Activated CD4-positive, alpha-beta T cell treated with anti-CD3 and anti-CD28 coated beads, Interleukin-10, Interleukin-2, amounts not matched to agents 100 ng/mL and 50 ng/mL, durations not matched to agents 16 hours and 8 hours (primary cell): ENCODE measurements around the gene SLC25A47.
"Not testable (repeated sequence)": the region's sequence is repeated elsewhere in the genome, so short reads cannot be mapped to it uniquely, and the experiment has no call there.

ENCODE experiments used
- DNase-seq: peaks from one replicate; pipeline ENCODE4 v3.0.0-alpha.2; 2020

Gene SLC25A47

DNA sequence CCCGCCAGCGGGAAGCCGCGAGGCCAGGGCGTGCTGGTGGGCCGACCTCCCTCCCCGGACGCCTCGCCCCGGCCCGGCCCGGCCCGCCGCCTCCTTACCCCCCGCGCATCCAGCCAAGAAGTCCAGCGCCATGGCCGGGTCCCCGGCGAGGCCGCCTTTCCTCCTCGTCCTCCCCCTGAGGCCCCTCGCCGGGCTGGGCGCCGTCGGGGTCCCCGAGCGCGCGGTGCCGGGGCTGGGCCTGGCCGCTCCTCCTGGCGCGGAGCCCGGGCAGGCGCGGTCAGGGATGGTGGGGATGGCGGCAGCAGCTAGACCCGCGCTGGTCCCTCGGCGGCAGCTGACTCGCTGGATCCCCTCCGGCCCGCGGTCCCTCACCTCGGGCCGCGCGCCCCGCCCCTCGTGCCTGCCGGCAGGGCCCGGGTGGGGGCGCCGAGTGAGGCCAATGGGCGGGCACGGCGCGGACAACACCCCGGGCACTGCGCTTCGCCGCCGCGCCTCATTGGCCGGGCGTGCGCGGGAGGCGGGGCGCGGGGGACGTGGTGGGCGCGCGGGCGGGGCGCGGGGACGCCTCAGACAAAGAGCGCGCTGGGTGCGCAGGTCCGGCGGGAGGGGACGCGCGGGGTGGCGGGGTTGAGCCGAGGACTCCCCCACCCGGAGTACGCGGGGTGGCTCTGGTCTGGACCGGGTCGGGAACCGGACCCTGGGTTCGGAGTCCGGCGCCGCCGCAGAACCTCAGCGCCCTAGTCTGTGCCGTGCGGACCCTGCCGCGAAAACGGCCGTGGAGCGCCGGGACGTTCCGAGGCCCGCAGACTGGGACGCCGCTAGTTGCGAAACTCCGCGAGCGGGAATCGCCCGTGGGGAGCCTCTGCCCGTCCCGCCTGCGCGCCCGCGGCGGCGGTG is 16.8 kb upstream of the SLC25A47 start, which contains the start of gene SLC25A29:
SLC25A29 (minus strand) TSS at position 344 of the 897 bp plus-strand sequence; CDS start at position 132, 212 bp downstream.
- peak; percentile 79 for DNase-seq

DNA sequence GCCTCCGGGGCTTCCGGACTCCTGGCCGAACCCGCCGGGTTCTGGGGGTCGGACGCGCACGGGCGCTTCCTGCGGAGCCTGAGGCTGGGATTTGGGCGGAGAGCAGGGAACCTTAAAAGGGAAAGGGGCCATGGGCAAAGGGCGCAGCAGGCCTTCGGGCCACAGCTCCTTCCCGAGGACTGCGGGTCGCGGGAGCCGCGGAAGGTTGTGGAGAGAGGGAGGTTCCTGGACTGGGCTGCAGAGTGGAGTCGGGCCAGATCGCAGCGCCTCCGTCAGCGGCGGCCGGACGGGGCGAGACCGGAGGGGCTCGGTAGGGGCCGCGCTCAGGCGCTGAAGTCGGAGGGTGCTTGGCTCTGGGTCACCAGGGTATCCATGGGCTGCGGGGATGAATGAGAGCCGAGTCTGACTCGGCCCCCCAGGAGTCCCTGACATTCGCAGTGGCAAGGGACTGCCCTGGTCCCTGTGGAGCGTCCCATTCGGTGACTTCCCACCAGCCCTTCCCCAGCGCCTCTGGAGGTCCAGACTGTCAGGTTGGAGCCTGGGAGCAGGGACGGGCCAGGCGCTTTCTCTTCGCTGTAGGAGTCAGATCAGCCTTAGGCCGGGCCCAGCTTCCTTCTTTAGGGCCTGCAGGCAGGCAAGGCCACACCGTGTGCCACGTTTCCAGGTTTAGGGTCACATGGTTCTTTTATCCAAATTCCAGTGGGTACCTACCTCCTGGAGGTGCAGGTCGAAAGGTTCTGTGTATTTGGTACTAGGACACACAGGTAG is 16.0 kb upstream of the SLC25A47 start:
- no peak for DNase-seq

DNA sequence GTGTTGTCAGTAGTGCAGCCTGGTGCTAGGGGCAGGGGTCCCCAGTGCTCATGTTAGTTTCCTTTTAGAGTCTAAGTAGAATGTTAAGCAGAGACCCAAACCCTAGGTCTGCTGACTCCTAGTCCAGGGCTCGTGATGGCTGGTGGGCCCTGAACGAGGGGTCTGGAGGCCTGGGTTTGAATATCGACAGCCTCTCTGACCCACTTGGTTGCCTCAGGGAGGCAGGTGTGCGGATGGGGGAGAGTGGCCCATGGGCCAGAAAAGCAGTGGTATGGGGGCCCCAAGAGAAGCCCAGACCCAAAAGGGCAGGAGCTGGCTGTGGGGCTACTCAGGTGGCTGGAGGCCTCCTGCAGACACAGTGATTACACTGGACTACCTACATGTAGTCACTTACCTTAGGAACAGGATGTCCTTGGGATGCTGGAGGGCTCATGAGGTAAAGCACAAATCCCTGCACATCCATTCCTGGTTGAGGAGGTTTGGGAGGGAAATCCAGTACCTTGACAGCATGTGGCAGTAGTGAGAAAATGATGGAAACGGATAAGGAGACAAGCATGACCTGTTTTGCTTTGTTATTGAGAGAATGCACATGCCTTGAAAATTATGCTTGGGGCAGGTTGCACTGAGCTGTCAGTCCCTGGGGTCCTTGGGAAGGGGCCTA is 15.2 kb upstream of the SLC25A47 start:
- no peak for DNase-seq

DNA sequence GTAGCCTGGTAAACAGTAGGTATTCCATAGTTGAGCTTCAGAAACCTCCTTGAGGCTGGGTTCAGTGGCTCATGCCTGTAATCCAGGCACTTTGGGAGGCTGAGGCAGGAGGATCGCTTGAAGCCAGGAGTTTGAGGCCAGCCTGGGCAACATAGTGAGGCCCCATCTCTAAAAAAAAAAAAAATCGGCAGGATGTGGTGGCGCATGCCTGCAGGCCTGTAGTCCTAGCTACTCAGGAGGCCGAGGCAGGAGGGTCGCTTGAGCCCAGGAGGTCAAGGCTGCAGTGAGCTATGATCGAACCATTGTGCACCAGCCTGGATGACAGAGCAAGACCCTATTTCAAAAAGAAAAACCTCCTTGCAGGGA is 14.7 kb upstream of the SLC25A47 start:
- not testable (repeated sequence) for DNase-seq

DNA sequence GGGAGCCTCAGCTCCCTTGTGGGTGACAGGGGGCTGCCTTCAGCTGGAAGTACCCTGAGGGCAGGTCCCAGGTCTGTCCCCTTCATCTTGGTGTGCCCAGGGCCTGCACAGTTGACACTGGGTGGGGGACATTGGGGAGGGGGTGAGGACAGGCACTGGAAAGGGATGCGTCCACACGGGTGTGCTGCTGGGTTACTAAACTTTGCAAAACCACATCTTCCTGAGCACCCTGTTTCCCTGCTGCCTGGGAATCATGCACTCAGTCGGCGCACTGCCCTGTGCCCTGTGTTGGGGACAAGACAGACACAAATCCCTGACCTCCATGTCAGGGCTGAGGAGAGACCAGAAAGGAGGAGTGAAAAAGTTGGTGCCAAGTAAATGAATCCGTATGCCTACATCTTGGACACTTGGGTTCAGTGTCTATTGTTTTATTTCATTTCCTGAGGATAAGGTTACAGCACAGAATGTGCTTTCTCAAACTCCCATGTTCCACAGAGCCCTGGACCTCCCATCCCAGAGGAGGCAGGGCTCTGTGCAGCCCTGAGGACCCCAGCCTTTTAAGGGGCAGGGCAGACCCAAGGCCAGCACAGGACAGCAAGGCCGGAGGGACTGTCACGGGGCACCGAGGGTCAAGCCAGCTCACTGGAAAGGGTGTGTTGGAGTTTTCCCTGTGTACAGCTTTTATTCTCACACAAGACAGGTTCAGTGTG is 14.0 kb upstream of the SLC25A47 start:
- DNase-seq = no peak

DNA sequence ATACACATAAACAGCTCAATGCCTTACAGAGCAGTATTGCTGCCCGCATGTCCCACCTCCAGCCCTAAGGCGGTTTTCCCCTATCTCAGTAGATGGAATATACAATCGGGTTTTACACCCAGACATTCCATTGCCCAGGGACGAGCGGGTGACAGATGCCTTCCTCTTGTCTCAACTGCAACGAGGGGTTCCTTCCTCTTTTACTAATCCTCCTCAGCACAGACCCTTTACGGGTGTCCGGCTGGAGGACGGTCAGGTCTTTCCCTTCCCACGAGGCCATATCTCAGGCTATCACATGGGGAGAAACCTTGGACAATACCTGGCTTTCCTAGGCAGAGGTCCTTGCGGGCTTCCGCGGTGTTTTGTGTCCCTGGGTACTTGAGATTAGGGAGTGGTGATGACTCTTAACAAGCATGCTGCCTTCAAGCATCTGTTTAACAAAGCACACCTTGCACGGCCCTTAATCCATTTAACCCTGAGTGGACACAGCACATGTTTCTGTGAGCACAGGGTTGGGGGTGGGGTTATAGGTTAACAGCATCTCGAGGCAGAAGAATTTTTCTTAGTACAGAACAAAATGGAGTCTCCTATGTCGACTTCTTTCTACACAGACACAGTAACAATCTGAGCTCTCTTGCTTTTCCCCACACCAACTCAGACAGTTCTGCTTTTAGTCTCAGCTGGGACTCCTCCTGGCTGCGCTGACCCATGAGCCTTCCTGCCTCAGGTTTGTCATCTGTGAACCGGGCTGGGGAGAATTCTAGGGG is 10.8 kb upstream of the SLC25A47 start:
- not testable (repeated sequence) for DNase-seq

DNA sequence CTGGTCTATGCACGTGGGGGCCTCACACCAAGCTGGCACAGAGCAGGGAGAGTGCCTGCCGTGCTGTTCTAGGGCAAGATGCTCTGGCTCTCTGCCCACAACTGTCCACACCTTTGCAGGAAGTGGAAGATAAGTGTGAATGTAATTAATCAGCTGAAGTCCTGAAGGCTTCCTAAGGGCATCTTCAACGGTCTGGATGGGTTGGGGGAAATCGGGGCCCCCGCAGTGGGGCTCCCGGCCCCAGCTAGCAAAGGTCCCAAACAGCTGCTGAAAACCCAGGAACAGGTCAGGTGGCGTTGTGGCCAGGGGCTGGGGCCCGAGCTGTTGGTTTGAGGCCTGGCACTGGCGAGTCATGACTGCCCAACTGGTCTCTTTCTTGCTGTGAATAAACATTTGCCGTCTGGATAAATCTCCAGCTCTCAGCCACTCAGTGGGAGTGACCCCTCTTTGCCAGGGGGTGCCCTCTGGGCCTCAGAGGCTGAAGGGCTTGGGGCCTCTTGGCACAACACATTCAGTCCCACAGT is 10.2 kb upstream of the SLC25A47 start:
- DNase-seq = no peak

DNA sequence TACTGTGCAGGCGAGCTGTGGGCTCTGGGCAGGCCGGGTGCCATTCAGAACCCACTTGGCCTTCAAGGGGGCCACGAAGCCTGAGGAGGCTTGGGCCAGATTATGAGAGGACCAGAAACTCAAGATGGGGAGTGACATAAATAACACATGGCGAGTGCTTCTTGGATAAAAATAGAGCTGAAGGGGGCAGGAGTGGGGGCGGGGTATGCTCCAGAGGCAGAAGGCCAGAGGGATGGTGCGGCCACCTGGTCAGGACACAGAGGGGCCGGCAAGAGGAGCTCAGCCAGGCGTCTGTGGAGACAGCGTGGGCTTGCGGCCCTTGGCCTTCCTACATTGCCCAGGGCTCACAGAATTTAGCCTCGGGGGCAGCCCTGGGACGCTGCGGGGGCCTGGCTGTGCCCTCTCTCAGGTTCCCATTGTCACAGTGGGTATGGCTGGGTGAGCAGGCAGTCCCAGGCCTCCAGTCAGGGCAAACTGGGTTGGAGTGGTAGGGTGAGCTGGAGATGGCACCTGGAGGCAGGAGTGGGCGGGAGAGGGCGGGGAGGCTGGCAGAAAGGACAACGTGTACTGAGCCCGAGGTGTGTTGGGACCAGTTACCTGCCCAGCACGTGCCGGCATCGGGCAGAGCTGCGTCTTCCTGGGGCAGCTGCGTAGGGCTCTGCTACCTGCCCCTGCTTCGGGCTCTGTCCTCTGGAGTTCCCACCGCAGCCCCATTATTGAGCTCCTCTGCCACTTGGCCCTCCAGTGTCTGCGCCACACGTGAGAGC is 9.5 kb upstream of the SLC25A47 start:
- no peak for DNase-seq

DNA sequence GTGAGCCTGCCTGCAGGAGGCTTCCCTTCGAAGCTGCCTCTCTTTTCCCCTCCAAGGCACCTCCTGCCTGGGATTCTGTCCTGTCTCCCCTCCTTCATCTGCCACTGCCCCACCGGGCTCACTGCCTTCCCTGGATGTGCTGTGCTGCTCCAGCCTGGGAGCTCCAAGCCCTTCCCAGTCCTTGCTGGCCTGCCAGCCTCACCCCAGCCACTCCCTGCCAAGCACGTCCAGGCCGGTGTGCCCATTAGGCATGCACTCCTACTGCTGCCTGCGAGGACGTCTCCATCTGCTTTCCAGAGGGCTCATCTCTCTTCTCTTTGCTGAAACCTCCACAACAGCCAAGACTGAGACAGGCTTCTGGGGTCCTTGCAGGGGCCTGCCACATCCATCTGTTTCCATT is 8.4 kb upstream of the SLC25A47 start:
- DNase-seq = no peak

DNA sequence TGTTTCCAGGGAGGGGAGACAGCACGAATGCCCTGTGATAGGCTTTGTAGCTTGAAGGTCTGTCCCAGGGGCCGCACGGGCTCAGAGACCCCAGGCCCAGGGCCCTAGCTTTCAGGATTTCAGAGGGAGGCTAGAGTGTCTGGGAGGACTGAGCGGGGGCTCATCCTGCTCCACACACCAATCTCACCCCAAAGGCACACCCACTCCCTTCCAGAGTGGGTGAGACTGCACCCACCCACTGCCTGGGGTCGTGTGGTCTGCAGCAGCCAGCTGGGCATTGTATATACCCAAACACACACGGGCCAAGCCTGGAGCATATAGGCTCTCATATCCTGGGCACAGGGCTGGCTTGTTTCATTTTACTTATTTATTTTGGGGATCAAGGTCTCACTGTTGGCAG is 5.8 kb upstream of the SLC25A47 start:
- no peak for DNase-seq

DNA sequence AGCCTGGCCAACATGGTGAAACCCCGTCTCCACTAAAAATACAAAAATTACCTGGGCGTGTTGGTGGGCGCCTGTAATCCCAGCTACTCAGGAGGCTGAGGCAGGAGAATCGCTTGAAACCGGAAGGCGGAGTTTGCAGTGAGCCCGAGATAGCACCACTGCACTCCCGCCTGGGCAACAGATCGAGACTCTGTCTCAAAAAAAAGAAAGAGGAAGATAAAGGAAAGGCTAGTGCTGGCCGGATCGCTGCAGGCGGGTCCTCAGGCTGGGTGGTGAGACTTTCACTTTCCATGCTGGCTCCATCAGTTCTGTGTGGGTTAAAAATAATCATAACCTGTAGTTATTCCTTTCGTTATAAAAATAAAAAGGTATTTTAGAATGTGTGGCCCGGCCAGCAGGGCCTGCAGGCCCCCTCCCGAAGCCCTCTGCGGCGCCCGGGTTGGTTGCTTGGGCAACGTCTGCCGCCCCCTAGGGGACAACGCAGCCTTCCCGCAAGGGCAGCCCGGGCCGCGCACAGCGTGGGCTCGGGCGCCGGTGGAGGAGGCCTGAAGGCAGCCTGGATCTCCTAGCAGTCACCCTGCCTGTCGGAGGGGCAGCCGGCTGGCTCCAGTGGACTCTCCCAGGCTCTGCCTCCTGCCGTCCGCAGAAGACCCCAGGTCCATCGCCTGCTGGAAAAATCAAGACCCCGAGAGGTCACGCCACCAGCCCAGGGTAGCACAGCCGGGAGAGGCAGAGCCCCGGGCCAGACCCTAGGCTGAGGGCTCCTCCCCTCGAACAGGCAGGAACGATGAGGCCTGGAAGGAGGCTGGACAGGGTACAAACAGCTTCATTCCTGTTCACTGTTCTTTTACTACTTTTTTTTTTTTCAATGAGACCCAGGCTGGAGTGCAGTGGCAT is 5.0 kb upstream of the SLC25A47 start:
- peak; percentile 77 for DNase-seq

DNA sequence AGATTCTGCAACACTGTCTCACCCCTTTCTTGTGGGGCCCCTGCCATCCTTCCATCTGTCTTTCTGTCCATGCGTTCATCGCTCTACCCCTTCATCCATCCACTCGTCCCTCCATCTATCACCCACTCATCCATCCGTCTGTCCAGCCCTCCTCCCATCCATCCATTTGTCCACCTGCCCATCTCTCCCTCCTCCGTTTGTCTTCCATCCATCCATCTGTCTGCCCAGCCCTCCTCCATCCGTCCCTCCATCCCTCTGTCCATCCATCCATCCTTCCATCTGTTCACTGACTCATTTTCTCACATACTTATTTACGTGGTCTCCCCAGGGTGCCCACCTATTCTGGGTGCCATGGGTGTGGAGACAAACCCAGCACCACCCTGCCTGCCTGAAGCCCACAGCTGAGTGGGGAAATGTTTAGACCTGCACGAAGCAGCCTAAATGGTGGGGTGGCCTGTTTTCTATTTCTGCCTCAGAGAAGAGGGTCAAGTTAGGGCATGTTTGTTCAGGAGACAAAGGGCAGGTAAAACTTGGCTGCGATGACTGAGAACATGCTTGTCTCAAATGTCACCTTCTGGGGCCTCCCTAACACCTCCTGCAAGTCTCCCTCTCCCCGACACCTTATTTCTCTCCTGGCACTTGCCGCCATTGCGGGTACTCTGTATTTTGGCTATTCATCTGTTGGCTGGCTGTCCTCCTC is 2.8 kb upstream of the SLC25A47 start:
- DNase-seq = no peak

DNA sequence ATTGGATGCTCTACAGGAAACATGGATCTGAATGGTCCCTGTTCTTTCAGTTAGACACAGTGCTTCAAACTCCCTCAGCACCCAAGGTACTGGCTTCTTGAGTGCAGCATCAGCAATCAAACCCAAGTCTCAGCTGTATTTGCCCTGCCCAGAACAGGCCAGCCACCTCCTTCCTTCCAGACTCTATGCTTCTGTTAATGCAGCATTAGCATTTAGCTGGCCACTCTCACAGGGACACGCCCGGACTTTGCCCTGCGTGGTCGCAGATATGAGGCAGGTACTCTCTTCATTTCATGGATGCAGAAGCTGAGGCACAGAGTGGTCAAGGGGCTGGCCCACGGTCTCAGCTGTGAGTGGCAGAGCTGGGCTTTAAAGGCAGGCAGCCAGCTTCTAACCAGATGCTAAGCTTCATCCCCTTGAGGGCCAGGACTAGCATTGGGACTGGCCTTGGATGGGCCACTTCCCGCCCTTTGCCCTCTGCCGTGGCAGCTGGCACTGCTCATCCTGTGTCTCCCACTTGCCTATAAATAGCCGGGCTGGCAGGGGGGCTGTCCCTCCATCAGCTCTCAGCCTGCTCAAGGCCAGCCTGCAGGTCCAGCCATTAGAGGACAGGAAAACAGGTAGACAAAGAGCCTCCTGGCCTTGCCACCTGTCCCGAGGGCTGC is 1.5 kb upstream of the SLC25A47 start:
- no peak for DNase-seq

DNA sequence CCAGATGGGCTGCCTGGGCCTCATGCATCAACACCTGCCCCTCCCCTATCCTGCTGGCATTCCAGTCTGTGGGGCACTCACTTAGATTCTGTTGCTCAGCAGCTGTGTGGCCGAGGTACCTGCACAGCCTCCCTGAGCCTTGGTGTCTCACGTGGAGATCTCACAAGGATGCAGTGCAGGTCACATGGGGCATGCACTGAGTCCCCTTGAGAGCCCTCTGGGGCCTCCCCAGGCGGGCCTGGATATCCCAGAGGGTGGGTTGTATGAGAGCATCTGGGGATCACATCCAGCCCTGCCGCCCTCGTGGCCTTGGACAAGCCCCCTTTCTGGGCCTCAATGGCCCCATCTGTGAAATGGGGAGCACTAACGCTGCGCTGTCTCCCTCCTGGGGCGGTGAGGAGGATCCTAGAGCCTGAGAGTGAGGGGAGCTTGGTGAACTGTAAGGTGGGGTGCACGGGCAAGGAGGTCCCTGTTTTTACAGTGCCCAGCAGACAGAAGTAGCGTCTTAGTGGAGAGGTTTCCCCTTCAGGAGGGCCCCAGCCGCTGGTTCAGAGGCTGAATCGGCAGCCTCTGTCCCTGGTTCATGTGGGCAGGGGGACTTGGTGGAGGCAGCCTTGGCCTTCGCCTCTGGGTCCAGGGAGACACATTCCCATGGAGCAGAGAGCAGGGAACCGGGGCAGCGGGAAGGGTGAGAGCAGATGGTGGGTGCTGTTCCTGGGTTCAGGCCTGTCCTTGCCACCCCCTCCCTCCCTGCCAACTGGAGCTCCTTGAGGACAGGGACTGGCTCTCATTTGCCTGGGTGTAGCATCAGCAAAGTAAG is 791 bp upstream of the SLC25A47 start:
- DNase-seq = no peak

DNA sequence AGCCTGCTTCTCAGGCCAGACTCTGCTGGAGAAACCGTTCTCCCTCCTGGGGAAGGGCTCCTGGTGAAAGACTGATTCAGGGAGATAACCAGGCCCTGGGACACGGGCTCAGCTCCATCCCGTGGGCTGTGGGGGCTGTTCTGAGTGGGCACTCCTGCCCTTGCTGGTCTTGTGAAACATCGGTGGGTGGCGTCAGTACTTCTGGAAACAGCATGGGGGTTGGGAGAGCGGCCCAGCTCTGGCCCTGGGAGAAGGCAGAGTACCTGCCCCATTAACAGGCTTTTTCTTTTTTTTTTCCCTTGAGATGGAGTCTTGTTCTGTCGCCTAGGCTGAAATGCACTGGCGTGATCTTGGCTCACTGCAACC is 786 bp downstream of the SLC25A47 start:
- no peak for DNase-seq

DNA sequence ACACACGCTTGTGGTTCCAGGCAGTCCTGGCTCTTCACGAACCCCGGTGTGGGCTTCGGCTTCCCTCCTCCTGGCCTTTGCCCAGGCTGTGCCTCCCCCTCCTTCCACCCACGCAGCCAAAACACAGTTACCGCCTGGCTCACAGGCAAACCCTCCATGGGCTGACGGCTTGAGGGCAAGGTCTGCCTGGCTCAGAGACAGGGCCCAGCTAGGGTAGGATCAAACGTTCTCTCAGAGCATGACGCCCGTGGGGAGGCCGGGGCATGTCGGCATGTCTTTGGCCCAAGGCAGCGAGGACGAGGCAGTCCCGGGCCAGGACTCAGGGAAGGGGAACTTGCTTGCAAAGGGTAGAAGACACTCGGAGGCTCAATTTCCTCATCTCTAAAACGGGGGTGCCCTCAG is 2.1 kb downstream of the SLC25A47 start:
- no peak for DNase-seq

DNA sequence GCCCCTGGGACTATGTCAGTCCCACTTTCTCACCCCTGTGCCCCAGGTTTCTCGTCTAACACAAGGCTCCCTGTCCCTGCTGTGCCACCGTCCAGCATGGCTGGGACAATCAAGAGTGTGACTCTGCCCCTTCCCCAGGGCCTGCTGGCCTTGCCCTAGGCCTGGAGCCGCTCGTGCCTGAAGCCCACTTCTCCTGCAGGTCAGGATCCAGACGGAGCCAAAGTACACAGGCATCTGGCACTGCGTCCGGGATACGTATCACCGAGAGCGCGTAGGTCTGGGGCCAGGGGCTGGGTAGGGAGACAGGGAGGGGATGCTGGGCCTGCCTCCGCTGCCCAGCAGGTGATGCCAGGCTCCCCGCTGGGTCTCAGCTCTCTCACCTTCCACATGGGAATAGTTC is 2.8 kb downstream of the SLC25A47 start:
- DNase-seq = no peak

DNA sequence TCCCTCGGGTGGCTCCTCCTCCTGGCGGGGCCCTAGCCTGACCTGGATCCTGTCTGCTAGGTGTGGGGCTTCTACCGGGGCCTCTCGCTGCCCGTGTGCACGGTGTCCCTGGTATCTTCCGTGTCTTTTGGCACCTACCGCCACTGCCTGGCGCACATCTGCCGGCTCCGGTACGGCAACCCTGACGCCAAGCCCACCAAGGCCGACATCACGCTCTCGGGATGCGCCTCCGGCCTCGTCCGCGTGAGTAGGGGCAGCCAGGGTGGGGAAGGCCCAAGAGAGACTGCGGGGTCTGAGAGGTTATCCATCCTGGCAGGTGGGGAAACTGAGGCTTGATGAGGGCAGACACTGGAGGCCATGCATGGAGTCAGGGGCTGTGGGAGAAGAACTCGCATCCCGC is 4.0 kb downstream of the SLC25A47 start:
- no peak for DNase-seq
